HepG2 (cell line): ENCODE measurements around the gene HCFC2.

ENCODE experiments used
- CREB1 ChIP-seq, 2 experiments: fragments of 450-650 bp in 1 of 2; IDR thresholded peaks; 2 replicates each; pipeline ENCODE4 v1.6.1; 2016 to 2017; ENCODE audit warnings: control low read depth in 1 of 2, mild to moderate bottlenecking in 1 of 2, missing compliant biosample characterization in 1 of 2, missing genetic modification characterization in 1 of 2
- CTCF ChIP-seq: sonication (generic); formaldehyde crosslinking; IDR thresholded peaks from 2 replicates; pipeline ENCODE4 v1.5.0; 2020; ENCODE audit warnings: mild to moderate bottlenecking, missing genetic modification reagents, moderate library complexity
- KAT2B ChIP-seq: fragments of 150-350 bp; IDR thresholded peaks from 2 replicates; pipeline ENCODE4 v1.6.1; 2014; ENCODE audit warnings: low read depth, low read length, borderline replicate concordance
- POLR2A ChIP-seq, 2 experiments: IDR thresholded peaks; 2 replicates each; pipeline ENCODE4 v1.6.1; 2011; ENCODE audit warnings: low read depth in 2 of 2, low read length in 2 of 2, mild to moderate bottlenecking in 1 of 2, moderate library complexity in 1 of 2; ENCODE audit not compliant: insufficient read depth in 1 of 2
- POLR2AphosphoS2 ChIP-seq: IDR thresholded peaks from 2 replicates; pipeline ENCODE4 v1.6.1; 2011; ENCODE audit warnings: low read depth, low read length, improper control_type of control experiment
- RORA ChIP-seq: sonication (generic); formaldehyde crosslinking; IDR thresholded peaks from 2 replicates; pipeline ENCODE4 v1.5.0; 2020; ENCODE audit warnings: mild to moderate bottlenecking, missing genetic modification reagents, moderate library complexity
- SALL2 ChIP-seq: sonication (generic); formaldehyde crosslinking; IDR thresholded peaks from 2 replicates; pipeline ENCODE4 v1.8.1; 2023; ENCODE audit warnings: mild to moderate bottlenecking, missing genetic modification reagents, inconsistent platforms
- SMC3 ChIP-seq: IDR thresholded peaks from 2 replicates; pipeline ENCODE4 v1.6.1; 2011; ENCODE audit warnings: low read length, improper control_type of control experiment
- TRAFD1 ChIP-seq: sonication (generic); formaldehyde crosslinking; IDR thresholded peaks from 2 replicates; pipeline ENCODE4 v1.5.1; 2020; ENCODE audit warnings: missing genetic modification reagents, mild to moderate bottlenecking, borderline replicate concordance
- YY1 ChIP-seq: IDR thresholded peaks from 2 replicates; pipeline ENCODE4 v1.6.1; 2011; ENCODE audit warnings: low read length, low read depth, moderate library complexity, mild to moderate bottlenecking; ENCODE audit not compliant: insufficient read depth, insufficient replicate concordance
- ZNF3 ChIP-seq: IDR thresholded peaks from 2 replicates; pipeline ENCODE4 v1.7.0; 2017; ENCODE audit warnings: inconsistent platforms
- ZNF503 ChIP-seq: sonication (generic); formaldehyde crosslinking; IDR thresholded peaks from 2 replicates; pipeline ENCODE4 v1.4.0; 2020; ENCODE audit warnings: missing genetic modification reagents
- ZNF547 ChIP-seq: sonication (generic); formaldehyde crosslinking; IDR thresholded peaks from 2 replicates; pipeline ENCODE4 v1.5.1; 2020; ENCODE audit warnings: mild to moderate bottlenecking, missing genetic modification reagents

- TF ChIP-seq ZNF503 (CRISPR knock-in tag) = no peak
- no peak for TF ChIP-seq POLR2AphosphoS2
- TF ChIP-seq ZNF547 (CRISPR knock-in tag) = 0 out of 2 replicates have a peak, but pooled peaks have one; percentile 57
- no peak for TF ChIP-seq CREB1 (IDR thresholded peaks at IDR 0.05)
- no peak for TF ChIP-seq CREB1 (CRISPR knock-in tag; IDR thresholded peaks at IDR 0.05)
- no peak for TF ChIP-seq POLR2A (IDR thresholded peaks at IDR 0.05; ENCODE audit: insufficient read depth in 1 of 2, low read depth in 2 of 2, low read length in 2 of 2)
- no peak for TF ChIP-seq KAT2B
- TF ChIP-seq YY1 = no peak
- no peak for TF ChIP-seq CTCF (CRISPR knock-in tag)
- no peak for TF ChIP-seq ZNF3 (CRISPR knock-in tag)
- TF ChIP-seq RORA (CRISPR knock-in tag) = no peak
- TF ChIP-seq TRAFD1 (CRISPR knock-in tag) = no peak
- TF ChIP-seq SMC3 = no peak
- TF ChIP-seq SALL2 (CRISPR knock-in tag) = no peak
These were observed 604 bp downstream of the HCFC2 start for GRCh38 chr12:104064842-104065427.
